NCI-H2081 (cell line): Measurements from ENCODE around the gene HGFAC.

Experiments used
- DNase-seq, 2 experiments: peaks; one replicate each; lab custom pipeline; 2025; lab: John Stamatoyannopoulos, UW

The HGFAC gene

GRCh38 chr4:3473996-3474765 is 32.4 kb downstream of the HGFAC start:
- no peak for DNase-seq

- DNase-seq: no peak
Measured at GRCh38 chr4:3475041-3475712, 33.4 kb downstream of the HGFAC start.

- DNase-seq: no peak
Measured at GRCh38 chr4:3475713-3476260, 34.0 kb downstream of the HGFAC start.

- DNase-seq: no peak
Measured at GRCh38 chr4:3476341-3476747, 34.6 kb downstream of the HGFAC start.

- DNase-seq: no peak
Measured at GRCh38 chr4:3476936-3477749, 35.4 kb downstream of the HGFAC start.

- no peak for DNase-seq
Measured at GRCh38 chr4:3477750-3478430, 36.1 kb downstream of the HGFAC start.

GRCh38 chr4:3478446-3479357 is 36.9 kb downstream of the HGFAC start:
- DNase-seq: no peak

GRCh38 chr4:3479358-3480101 is 37.8 kb downstream of the HGFAC start:
- no peak for DNase-seq

GRCh38 chr4:3480528-3481112 is 38.9 kb downstream of the HGFAC start:
- peak; percentile 65 to 69 for DNase-seq

- DNase-seq: peak in 1 of 2 experiments; percentile 61
Measured at GRCh38 chr4:3481113-3481531, 39.4 kb downstream of the HGFAC start.

- no peak for DNase-seq
Measured at GRCh38 chr4:3481783-3482393, 40.1 kb downstream of the HGFAC start.

- DNase-seq: no peak
Measured at GRCh38 chr4:3482707-3483106, 40.9 kb downstream of the HGFAC start.

- DNase-seq: no peak
Measured at GRCh38 chr4:3483471-3483921, 41.7 kb downstream of the HGFAC start.

GRCh38 chr4:3484057-3484973 is 42.5 kb downstream of the HGFAC start:
- DNase-seq: peak; percentile 29 to 59

GRCh38 chr4:3485011-3485791 is 43.4 kb downstream of the HGFAC start:
- DNase-seq: no peak

- DNase-seq: no peak
Measured at GRCh38 chr4:3485886-3486540, 44.2 kb downstream of the HGFAC start.
